Stimulated activated CD8-positive, alpha-beta memory T cell treated with anti-CD3 and anti-CD28 coated beads, Interleukin-12 subunit alpha, Interleukin-12 subunit beta, amount 100 ng/mL, for 1 hour (primary cell): ENCODE results near the gene PLD1.
"Not testable (repeated sequence)": the region's sequence is repeated elsewhere in the genome, so short reads cannot be mapped to it uniquely, and the experiment has no call there.

Source experiments
- DNase-seq: peaks from one replicate; pipeline ENCODE4 v3.0.0-alpha.2; 2020; ENCODE audit warnings: low read depth

PLD1 gene

DNA sequence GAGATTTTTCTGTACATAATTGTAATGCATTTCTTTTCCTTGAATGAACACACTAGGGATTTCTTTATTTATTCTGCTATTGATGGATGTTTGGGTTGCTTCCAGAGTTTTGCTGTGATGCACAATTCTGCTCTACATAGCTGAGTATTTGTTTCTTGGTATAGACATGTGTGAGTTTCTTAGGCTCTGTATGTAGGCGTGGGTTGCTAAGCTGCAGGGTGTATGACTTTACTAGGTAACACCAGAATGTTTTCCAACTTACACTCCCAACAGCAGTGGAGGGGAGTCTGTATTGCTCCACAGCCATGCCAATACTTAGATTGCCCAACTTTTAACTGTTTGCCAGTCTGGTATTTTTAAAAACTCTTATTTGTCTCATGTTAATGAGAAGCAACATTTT is 194.6 kb downstream of the PLD1 start:
- DNase-seq, result no peak

DNA sequence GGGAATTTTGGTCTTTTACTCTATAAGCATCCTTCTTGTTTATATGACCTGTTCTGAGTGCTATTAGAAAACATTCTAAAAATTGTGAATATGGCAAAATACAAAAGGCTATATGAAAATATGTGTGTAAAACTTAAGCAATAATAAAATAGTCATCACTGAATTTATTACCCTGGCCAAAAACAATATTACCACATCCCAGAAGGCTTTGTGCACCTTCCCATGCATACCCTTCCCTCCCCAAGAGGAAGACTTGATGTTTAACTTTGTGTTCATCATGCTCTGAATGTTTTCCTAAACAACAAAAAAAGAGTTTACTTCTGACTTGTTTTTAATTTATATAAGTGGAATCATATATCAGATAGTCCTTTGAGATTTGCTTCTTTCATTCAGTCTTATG is 195.0 kb downstream of the PLD1 start:
- no peak for DNase-seq

DNA sequence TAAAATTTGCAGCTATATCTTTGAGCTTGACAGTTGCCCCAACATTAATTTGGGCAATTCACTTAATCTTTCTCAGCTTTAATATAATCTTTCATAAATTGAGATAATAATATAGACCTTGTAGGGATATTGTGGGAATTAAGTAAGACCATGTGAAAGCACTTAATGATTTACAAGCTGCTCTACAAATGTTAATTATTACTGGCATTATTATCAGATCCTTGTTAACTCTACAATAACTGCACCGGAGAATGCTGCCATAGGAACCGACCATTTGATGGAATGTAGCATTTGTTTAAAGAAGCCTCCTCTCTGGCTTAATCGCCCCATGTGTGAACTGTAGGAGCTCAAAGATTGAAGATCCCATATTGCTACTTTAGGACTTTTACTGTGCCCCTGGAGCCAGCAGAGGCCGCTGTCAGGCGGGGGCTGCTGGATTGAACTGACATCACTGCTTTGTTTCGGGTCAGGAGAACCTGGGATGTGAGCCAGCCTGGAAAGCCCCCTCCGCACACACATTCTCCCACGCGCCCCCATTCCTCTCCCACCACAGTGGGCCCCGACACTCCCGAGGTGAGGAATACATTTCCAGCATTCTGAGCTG is 195.9 kb downstream of the PLD1 start:
- DNase-seq, result peak; percentile 2

DNA sequence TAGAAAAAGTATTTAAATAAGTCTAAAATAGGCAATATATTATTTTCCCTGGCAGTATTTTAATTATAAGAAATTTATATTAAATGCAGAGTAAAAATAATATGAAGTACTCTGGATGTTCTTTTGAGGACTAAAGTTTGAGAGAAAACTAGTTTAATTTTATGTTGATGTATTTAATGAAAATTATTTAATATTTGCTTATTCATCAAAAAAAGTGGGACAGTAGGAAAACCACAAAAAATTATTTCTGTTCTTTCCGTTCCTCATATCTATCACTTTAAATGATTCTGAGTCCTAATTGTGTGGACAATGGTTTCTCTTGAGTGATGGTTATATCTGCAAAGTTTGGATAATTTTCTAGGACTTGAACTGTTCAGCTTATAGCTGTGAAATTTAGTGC is 202.8 kb downstream of the PLD1 start:
- DNase-seq, result no peak

DNA sequence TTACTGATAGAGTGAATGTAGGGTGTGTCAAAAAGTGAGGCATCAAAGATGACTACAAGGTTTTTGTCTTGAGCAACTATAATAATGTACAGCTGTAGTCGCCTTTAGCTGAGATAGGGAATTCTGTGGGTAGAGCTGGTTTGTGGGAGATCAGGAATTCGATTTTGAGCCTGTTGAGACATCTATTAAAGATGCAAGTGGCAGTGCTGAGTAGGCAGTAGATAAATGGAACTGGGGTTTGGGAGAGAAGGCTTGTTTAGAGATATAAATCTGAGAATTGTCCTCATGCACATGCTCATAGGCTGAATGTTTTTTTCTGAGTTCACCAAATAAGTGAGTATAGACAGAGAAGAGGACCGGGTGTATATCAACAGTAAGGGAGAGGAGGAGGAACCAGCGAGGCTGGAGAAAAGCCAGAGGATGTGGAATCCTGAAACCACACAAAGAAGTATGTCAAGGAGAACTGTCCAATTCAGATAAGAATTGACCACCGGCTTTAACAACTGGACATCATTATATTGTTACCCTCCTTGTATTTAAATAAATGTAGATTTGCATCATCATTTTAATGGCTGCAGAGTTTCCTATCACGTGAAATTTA is 204.0 kb downstream of the PLD1 start:
- no peak for DNase-seq

DNA sequence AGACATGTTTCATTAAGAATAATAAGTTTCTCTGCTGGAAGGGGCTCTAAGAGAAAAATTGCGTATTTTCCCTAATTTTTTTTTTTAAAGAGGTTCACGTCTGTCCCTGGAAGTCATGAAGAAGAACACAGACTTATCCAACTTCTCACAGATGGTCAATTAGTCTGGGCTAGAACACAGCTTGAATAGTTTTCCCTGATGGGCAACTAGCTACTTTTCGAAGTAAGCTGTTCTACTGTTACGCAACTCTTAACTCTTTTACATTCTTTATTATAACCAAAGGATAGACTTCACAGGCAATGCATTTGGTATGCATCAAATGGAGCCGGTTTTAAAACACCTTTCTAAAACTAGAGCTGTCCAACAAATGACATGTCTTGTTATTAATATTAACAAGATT is 205.9 kb downstream of the PLD1 start:
- DNase-seq, result no peak

DNA sequence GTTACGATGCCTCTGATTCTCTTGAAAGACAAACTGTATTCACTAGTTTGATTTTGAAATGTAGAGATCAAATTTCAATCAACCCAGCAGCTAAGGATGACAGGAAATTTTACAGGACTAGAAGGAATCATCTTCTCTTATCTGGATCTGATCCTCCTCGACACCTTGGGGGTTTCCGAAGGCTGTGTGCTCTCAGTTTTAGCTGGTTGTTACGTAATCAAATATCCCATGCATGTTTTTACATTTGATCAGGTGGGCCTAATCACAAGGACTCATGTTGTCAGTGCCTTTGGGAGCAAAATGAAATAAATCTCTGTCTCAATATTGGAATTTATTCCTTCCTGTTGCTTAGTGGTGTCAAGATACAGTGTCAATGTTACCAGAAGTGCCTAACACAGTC is 208.2 kb downstream of the PLD1 start:
- no peak for DNase-seq

DNA sequence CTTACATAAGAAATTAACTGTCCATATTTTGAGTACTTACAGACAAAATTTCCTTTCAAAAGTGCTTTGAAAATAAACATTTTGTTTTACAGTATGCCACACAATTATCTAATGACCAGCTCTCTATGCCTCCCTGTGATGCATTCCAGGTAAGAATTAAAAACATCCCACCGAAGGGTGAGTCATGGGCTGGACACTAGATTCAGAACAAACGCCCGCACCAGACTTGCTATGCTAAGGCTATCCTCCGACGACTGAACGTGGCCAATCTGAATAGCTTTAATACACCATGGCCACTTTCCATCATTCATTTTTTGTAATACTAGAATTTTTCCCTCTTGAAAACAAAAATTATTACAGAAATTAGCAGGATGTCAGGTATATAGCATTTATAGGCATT is 210.3 kb downstream of the PLD1 start:
- DNase-seq, result no peak

DNA sequence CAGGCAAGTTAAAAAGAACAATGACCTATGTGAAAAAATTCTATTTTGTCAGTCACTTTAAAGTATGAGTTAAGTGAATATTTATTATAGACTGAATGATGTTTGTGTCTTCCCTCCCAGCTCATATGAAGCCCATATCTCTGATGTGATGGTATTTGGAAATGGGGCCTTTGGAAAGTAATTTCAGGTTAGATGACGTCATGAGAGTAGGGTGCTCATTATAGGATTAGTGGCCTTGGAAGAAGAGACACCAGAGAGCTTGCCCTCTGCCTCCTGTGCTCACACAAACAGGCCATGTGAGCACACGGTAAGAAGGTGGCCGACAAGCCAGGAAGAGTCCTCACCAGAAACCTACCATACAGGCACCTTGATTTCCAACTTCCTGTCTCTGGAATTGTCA is 211.3 kb downstream of the PLD1 start:
- no peak for DNase-seq

DNA sequence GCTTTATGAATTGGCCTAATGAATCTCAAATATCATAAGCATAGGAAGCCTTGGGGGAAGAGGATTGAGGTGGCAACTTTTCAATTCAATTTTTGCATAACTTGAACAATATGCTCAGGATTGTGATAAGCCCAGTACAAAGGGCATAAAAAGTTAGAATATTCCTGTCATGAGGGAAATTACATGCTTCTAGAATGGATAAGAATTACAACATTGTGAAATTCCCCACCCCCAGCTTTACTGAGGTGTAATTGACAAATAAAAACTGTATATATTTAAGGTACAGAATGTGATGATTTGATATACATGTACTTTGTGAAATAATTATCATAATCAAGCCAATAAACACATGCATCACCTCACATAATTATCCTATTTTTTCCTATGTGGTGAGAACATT is 217.5 kb downstream of the PLD1 start:
- no peak for DNase-seq

DNA sequence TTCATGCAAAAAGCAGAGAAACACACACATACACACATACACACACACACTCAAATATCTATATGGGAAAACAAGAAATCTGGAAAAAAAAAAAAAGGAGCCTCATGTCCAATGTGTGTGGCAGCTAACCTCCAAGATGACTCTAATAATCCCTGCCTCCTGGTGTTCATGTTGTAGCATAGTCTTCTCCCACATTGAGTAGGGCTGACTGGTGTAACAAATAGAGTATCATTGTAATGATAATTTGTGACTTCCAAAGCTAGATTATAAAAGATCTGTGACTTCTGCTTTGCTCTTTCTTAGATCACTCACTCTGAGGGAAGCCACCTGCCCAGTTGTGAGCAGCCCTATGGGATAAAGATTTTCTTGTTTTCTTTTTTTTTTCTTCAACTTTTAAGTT is 219.2 kb downstream of the PLD1 start:
- no peak for DNase-seq

DNA sequence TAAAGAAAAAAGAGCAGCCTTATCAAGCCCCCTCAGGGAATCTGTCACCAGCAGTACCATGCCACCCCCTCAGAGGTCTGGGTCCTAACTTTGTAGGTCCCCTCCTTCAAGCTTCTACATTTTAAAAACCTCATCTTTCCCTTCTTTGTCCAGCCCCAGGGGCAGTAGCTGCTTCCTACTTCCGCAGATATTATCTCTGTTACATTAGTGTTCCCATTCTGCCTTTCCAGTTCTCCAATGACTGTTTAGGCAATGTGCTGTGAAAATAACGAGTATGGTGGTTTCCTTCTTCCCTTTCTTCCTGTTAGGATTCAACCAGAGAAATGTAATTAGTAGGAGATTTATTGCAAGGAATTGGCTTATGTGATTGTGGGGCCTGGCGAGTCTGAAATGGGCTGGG is 224.0 kb downstream of the PLD1 start:
- no peak for DNase-seq

DNA sequence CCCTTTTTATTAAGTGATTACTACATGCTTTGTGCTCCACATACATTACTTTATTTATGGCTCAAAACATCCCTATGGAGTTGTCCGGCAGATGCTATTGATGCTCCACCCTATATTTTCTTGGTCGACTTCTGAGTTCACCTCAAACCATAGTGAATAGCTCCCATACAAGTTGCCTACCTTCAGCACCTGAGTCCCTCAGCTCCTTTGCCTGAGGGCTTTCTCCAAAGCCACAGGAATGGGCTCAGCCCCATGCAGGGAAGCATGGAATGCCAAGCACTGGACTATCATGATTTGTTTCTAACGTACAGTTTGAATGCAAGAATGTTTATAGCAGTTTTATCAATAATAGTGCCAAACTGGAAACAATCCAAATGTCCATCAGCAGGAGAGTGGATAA is 225.2 kb downstream of the PLD1 start:
- DNase-seq, result no peak

DNA sequence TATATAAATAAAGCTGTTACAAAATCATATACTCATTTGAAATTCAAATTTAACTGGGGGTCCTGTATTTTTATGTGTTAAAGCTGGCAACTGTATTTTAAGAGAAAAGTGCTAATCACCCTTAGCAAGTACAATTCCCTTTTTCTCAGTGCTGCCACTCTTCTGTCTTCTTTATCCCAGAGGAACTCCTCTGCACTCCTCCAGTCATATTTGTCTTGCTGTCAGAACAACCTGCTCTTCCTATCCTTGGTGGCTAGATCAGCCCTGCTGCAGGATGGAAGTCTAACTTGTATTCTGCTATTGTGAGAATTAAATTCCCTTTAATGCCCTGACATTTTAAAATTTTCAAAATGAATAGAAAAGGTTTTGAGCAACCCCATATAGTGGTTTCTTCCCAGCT is 226.2 kb downstream of the PLD1 start:
- DNase-seq, result no peak

DNA sequence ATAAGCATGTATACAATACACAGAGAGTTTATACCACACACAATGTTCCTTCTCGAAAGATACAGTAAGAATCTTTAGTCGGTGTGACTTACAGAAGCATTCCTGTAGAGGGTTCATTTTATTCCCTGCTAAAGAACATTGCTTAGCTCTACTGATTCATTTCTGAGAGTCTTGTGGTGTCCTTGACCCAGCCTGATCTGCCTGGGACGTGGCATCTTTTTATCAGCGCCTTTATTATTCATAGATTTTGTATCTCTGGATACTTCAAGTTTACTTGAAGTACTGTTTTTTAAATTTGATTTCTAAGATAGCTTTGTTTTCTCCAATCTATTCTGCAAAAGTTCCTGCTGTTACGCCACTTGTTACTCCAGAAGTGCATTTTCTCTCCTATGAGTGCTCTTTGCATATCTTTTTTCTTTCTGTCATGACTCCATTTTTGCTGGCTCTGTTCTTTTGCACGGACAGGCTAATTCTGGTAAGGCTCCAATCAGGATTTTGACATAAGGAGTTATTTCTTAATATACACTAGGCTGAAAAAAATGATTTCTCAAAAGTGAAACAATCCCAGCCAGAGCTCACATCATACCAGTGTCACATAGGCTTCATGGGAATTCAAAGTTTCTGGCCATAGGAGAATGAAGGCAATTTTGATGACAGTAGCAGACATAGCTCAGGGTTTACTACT is 235.6 kb downstream of the PLD1 start:
- DNase-seq, result no peak

DNA sequence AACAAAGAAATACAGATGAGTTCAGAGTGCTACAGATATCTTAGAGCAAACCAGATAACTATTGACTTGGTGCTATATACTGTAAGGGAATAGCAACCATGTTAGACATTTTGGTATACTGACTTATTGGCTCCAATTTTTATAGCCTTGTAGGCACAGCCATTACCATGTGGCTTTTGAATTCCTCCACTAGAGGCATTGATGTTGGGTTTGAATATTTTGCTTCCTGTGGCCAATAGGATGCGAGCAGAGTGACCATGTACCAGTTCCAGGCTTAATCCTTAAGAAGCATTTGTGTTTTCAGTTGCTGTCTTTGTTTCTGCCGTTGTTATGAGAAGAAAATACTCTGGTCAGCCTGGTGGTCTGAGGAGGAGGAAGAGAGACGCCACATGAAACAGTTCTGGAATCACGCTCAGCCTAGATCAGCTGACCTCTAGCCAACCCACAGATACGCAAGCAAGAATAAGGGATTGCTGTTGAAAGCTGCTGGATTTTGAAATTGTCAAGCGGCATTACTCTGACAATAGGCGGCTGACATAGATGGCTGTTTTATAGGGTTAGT is 240.6 kb downstream of the PLD1 start:
- no peak for DNase-seq

DNA sequence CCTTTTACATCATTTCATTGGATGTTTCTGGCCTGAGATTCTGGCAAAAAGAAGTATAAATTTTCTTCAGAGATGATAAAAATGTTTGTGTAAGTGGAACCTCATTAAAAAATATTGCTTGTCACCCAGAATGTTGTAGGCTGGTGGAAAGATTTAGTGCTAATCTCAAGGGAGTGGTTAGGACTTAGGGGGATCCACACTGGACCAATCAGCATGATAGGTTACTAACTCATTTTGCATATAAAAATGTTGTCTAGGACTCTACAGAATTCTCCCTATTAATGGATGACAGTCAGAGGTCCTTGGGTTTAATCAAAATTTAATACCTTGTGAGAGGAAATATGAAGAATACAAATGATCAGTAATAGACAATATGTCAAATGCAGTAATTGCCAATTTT is 241.5 kb downstream of the PLD1 start:
- DNase-seq, result no peak

DNA sequence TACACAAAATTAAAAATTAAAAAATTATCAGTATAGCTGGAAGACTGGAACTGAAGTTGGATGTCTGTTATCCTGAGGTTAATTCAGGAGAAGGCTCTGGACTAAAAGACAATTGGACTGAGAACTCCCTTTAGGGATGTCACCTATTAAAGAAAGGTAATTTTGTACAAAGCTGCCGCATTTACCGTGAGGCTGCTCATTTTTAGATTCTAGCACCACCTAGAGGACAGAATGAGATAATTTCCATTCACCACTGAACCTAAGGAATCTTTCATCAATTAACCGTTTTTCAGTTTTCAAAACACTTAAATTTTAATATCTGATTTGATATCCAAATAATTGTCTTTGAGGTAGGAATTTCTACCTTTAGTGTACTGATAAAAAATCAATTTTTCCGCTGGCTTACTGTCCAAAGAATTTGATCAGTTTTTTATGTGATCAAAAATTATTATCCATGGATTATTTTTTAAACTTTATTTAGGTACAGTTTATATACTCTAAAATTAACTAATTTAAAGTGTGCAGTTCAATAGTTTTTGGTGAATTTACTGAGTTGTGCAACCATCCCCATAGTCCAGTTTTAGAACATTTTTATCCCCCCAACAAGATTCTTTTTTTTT is 243.4 kb downstream of the PLD1 start:
- no peak for DNase-seq

DNA sequence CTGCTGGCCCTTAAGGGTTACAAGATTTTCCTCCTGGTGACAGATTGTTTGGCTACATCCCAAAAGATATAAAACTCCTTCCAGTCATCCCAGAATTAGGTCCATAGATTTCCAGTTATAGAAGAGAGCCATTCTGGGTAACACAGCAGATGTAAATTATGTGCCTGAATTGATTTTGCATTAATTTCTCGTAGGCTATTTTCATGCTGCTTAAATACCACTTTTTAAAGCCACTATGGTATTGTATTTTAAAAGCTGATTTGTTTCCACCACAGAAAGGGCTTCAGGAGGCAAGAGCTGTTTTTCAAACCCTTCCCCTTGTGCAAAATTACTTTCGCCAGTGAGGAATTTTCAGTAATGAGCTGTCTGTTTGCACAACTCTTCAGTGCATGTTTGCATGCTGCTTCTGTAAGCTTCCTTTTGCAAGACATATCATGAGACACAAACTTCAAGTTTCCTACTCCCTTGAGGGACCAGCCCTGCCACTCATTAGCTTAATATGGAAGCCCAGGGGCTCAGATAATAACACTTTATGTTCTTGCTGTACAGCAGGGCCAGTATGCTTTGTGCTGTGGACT is 244.7 kb downstream of the PLD1 start:
- no peak for DNase-seq

DNA sequence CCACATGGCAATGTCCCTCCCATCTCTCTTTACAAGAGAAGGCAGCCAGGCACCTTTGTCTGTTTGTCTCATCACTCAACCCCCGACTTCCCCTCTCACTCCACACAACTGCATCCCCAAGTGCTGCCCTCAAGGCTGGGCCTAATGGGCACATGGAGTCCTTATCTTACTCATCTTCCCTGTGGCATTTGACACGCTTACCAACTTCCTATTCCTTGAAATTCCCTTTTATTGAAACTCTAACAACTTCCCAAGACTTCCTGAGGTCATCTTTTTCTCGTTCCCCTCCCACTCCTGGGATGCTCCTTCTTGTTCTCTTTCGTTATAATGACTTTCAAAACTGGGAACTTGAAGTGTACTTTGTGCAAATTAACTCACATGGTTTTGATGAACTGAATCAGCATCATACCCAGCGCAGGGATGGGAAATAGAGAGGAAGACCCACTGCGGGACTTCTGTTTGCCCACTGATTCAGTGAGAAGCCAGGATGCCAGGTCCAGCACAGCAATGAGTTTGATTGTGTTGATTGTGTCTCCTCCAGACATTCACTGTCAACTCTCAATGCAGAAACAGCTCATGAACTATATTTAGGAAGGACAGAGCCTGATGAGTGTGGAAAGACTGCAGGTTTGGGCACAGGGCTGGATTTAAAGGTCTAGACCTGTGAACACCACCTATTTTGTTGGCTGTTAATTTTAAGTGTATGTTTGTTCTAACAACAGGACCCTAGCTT is 245.4 kb downstream of the PLD1 start:
- DNase-seq, result no peak

DNA sequence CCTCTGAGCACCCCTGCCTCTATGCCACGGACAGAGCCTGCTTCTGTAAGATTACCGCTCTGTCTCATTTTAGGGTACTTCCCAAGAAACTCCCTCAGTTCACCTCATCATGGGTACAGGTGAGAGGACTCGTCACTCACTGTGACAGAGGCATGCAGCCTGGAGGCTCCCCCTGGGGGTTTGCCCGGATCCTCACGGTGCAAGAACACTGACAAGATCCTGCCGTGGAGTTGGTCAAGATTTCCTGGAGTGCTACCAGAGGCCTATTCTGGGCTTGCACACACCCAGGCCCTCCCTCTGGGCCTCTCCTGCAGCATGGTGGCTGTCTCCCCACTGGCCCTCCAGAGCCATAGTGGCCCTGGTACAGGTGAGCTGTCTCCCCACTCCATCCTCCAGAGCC is 247.0 kb downstream of the PLD1 start:
- no peak for DNase-seq

DNA sequence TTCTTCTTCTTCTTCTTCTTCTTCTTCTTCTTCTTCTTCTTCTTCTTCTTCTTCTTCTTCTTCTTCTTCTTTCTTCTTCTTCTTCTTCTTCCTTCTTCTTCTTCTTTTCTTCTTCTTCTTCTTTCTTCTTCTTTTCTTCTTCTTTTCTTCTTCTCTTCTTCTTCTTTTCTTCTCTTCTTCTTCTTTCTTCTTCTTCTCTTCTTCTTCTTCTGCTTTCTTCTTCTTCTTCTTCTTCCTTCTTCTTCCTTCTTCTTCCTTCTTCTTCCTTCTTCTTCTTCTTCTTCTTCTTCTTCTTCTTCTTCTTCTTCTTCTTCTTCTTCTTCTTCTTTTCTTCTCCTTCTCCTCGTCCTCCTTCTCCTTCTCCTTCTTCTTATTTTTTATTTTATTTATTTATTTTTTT is 247.8 kb downstream of the PLD1 start:
- not testable (repeated sequence) for DNase-seq
